Thyroid gland (tissue), 4 donors: ENCODE data around the gene GPR3.

Experiments
- CTCF ChIP-seq, 6 experiments: fragments of 200-600 bp in 3 of 6; fragments of 450-650 bp in 3 of 6; sonication (generic) in 3 of 6; IDR thresholded peaks; one replicate each; pipeline ENCODE4 v1.5.1; 2016 to 2019; ENCODE audit warnings: antibody characterized with exemption in 6 of 6, mild to moderate bottlenecking in 2 of 6, inconsistent platforms in 1 of 6, moderate library complexity in 1 of 6
- POLR2A ChIP-seq, 2 donors: fragments of 450-650 bp; IDR thresholded peaks; one replicate each; pipeline ENCODE4 v1.6.1; 2017; ENCODE audit warnings: antibody characterized with exemption in 2 of 2, mild to moderate bottlenecking in 2 of 2, moderate library complexity in 1 of 2

DNA sequence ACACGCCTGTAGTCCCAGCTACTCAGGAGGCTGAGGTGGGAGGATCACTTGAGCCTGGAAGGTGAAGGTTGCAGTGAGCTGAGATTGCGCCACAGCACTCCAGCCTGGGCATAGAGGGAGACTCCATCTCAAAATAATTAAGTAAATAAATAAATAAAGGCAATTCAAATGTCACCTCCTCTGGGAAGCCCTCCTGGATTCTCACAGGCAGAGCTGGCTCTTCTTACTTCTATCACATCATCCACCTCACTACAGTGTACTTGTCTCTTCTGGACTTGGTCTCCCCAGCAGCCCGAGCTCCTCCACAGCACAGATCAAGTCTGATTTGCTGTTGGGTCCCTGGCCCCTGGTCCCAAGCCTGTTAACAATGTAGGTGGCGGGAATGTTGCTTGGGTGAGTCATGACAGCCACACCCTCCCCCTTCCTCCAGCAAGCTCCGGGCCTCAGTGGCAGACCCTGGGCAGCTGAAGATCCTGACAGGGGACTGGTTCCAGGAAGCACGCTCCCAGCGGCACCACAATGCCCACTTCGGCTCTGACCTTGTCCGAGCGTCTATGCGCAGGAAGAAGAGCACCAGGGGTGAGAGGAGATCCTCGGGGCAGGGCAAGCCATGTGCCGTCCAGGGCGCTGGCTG lies 45.3 kb upstream of the GPR3 start:
- no peak for TF ChIP-seq POLR2A (IDR thresholded peaks at IDR 0.05)
- TF ChIP-seq CTCF (IDR thresholded peaks at IDR 0.05) = no peak
